ENCODE data around the gene TBC1D7. TPM values are rescaled to one million over a fixed set of nuclear protein-coding genes. Genes with fewer than 3 reads are reported as not detected.

Gene TBC1D7
- total and polyA plus RNA-seq, 8 donors: 18.3 to 38.8 (median 33.6) TPM

DNA sequence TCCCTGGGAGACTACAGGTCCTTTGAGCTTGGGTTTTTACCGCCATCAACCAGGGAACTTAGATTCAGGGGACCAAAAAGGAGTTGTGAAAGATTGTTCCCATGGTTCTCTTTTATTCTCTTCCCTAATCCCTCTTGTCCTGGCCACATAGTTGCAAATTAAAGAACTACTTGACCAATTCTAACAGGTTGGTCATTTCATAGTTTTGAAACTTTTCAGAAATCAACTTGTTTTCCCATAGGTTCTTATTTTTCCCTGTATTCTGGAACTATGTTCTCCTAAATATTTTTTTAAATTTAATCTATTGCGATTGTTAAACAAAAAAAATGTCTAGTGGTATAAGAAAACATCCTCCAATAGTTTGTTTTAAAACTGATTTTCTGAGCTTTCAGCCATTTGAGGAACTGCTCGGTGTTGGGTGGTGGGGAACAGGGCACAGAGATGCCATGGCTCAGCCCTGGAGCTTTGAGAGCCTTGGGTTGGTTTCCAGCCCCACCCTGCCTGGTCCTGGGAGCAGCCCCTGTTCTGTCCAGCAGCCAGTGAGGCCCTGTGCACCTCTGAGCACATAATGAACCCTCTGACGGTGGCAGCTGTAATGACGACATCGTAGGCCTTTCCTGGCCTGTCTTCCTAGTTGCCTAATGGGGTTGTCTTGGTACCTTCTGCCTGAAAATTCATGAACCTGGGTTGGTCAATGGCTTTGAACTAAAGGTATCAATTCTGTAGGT lies 53.5 kb downstream of the TBC1D7 start:
- DNase-seq: no peak
- Histone ChIP-seq H3K4me1 (peaks cover 0 to 11% of the 10 kb centered on the region in 2 donors), H3K9me3 (no peaks in the 10 kb centered on the region), H3K27ac (peak overlapping the region in 1 of 2 donors; percentile 87), H3K36me3 (peaks cover 0 to 35% of the 10 kb centered on the region in 2 donors), H3K27me3 (no peaks in the 10 kb centered on the region), H3K4me3 (peak overlapping the region in 1 of 2 donors; percentile 52)
- TF ChIP-seq CTCF (IDR thresholded peaks at IDR 0.05): no peak
- intact Hi-C loops (cut with DNase I): no loop called here
- ATAC-seq: no peak

DNA sequence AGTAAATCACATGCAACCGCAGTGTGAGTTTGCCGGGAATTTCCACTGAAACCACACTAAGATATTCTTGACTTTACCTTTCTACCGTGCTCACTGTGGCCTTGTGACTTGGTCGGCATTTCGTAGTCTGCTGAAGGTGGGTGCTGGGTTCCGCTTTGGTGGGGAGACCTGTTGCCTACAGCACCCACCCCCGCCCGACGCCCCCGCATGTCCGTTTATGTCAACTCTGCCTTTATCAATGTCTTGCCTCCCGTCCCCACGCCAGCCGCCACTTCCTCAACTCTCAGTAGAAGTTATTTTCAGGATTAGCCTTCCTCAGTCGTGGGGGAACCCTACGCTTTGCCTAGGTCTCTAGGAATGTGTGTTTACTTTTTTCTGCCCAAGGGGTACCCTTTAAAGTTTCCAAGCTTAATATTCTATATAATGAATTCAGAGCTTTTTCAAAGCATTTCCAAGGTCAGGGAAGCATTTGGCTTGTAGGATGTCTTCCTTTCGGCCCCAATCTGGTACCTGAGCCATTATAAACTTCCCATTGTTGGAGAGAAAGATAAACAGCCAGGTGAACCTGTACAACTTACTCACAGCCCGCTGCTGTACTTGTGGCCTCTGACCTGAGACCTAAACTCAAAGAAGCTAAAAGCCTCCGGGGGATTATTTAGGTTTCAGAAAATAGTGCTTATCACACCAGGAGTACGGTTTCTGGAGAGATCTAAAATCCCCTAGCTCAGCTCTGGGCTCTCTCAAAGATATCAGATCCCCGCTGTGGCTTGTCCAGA lies 54.2 kb downstream of the TBC1D7 start:
- no peaks in the 10 kb centered on the region for H3K27me3 ChIP-seq
- no peak for TF ChIP-seq CTCF (IDR thresholded peaks at IDR 0.05)
- intact Hi-C loops (cut with DNase I): no loop called here
- peak overlapping the region in 1 of 2 donors; percentile 52 for H3K4me3 ChIP-seq
- H3K36me3 ChIP-seq: peaks cover 0 to 27% of the 10 kb centered on the region in 2 donors
- H3K27ac ChIP-seq: peak overlapping the region; percentile 13 to 87
- peaks cover 0 to 18% of the 10 kb centered on the region in 2 donors for H3K4me1 ChIP-seq
- ATAC-seq (peak; percentile 8), DNase-seq (peak in 2 of 4 donors; percentile 83 to 88)
- no peaks in the 10 kb centered on the region for H3K9me3 ChIP-seq

DNA sequence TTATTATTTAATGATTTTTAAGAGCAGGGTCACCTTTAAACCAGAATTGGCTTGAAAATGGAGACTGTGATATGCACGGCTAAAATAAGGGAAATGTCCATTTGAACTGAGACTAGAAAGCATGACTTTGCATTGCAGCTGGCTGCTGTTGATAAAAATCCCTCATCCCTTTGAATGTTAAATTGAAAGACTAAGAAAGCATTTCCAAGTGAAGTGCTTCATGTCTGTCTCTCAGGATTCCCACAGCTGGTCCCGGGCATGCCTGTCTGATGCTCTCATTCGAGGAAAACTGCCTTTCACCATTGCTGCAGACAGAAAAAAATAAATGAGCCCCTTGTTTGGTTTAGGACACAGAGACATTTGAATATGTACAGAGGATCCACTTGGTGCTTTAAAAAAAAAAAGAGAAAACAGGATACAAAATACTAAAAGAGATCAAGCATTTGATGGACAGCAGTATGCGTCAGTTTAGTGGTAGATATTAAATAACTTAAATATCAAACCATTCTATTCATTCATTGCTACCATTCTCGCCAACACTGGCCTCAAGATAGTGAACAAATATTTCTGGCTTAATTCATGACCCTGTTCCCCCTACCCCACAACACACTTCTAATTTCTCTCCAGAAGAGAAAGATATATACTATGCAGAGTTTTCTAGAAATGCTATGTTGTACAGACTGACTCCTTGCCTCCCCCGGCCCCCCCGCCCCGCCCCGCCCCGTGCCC lies 55.0 kb downstream of the TBC1D7 start:
- intact Hi-C loops (cut with DNase I): no loop called here
- ATAC-seq (peak; percentile 12), DNase-seq (no peak)
- peaks cover 0 to 23% of the 10 kb centered on the region in 2 donors for H3K4me1 ChIP-seq
- peaks cover 0 to 20% of the 10 kb centered on the region in 2 donors for H3K36me3 ChIP-seq
- H3K27ac ChIP-seq: peak overlapping the region; percentile 21 to 87
- no peaks in the 10 kb centered on the region for H3K9me3 ChIP-seq
- no peak for TF ChIP-seq CTCF (IDR thresholded peaks at IDR 0.05)
- H3K27me3 ChIP-seq: no peaks in the 10 kb centered on the region
- H3K4me3 ChIP-seq: peak overlapping the region in 1 of 2 donors; percentile 52

DNA sequence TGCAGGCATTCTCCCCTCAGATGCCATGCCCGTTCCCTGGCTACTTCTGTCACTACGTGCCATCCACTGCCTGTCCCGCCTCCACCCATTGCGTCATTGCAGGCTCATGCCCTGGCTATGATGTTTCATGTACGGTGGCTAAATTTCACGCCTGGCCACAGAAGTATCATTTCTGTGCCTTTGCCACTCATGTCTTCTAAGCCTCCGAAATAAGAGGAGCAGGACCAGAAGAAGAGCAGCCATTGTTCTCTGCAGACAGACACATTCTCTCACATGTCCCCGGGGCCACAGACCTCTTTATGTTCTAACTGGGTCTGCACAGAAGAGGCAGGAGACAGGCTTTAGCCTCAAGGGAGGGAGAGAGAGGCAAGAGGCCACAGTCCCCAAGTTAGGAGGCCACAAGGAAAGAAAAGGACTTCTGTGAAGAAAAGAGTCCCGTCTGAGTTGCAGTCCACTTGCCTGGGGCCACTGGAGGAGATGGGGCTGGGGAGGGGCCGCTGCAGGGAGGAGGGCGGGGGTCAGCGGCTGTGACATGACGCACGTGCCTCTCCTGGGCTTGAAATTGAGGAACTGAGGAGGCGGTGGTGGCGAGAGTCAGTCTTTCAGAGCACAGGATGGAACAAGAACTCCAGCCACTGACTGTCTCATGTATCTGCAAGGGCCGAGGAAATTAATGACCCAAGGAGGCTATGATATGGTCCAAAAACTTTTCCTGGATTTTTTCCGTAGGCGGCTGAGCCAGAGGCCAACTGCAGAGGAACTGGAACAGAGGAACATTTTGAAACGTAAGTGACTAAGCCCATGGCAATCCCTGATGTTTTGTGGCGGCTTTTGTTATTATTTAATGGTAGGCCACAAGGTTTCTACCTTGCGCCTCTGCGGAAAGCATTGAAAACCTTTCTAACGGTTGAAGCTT lies 55.9 kb downstream of the TBC1D7 start:
- no peak for TF ChIP-seq CTCF (IDR thresholded peaks at IDR 0.05)
- no peaks in the 10 kb centered on the region for H3K9me3 ChIP-seq
- H3K4me3 ChIP-seq: peak overlapping the region in 1 of 2 donors; percentile 52
- peaks cover 0 to 10% of the 10 kb centered on the region in 2 donors for H3K36me3 ChIP-seq
- DNase-seq: peak in 2 of 4 donors; percentile 89 to 91
- intact Hi-C loops (cut with DNase I): no loop called here
- peak; percentile 70 for ATAC-seq
- H3K4me1 ChIP-seq: peaks cover 0 to 23% of the 10 kb centered on the region in 2 donors
- H3K27me3 ChIP-seq: no peaks in the 10 kb centered on the region
- peak overlapping the region; percentile 21 to 87 for H3K27ac ChIP-seq

All from left lung (tissue), 10 donors.